ENCODE data around the gene RGS19.

Gene RGS19

DNA sequence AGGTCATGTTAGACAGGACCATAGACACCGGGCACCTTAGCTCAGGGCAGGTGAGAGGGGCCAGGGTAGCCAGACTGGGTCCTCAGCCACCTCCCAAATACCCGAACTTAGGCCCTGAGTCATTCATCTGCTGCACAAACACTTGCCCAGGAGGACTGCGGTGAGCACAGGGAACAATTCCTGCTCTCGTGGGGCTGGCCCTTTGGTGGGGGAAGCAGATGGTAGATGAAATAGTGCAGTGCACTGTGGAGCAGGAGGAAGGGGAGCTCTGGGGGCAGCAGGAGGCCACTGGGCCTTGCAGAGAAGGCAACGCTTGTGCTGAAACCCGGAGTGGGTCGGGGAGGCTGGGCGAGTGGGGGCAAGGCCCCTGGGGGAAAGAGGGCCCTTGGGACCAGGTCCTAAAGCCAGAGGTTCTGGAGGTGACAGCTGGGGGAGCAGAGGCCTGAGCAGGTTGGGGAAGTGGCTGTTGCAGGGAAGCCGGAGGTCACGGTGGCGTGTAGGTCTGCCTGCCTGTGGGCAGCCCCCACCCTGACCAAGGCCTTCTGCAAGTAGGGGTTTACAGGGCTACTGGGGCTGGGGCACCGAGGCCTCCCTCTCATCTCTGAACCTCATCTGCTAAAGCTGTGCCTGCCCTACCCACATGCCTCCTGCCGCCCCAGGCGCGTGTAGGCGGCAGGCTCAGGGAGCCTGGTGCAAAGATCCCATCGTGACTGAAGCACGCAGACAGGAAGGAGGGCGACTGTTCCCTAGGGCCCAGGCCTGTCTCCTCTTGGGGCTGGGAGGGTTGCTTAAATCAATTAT, 32.7 kb upstream of the RGS19 start:
- H3K27me3 Mint-ChIP-seq: no peaks in the 10 kb centered on the region
- H3K4me1 Mint-ChIP-seq: peaks cover 4% of the 10 kb centered on the region
- no peak overlapping the region for H3K4me3 Mint-ChIP-seq
- H3K36me3 Mint-ChIP-seq: no peaks in the 10 kb centered on the region
- no peaks in the 10 kb centered on the region for H3K9me3 Mint-ChIP-seq
- H3K27ac Mint-ChIP-seq: no peak overlapping the region

DNA sequence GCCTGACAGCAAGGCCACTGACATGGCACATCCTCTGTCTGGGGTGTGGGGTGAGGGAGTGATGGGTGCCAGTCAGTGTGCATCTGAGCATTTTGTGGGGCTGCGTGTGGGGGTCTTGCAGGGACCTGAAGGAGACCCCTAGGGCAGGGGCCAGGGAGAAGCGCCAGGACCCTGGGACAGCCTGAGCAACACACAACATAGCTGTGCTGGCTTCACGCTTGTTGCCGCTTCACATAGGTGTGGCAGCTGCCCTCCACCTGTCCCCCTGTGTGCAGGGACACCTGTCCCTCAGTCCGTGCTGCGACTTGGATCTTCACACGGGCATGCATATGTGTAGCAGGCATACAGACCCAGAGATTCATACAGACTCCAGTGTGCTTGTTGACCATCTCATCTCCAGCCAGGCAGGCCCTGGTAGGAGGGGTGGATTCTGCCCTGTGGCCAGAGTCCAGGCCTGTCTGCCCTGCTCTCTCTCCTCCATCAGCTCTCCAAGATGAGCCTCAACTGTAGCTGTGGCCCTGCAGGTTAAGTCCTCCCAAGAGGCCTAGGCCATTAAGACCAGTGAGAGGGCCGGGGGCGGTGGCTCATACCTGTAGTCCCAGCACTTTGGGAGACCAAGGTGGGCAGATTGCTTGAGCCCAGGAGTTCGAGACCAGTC, 31.2 kb upstream of the RGS19 start:
- peaks cover 11% of the 10 kb centered on the region for H3K4me1 Mint-ChIP-seq
- H3K4me3 Mint-ChIP-seq: no peak overlapping the region
- no peak overlapping the region for H3K27ac Mint-ChIP-seq
- H3K27me3 Mint-ChIP-seq: no peaks in the 10 kb centered on the region
- no peaks in the 10 kb centered on the region for H3K36me3 Mint-ChIP-seq
- H3K9me3 Mint-ChIP-seq: no peaks in the 10 kb centered on the region

DNA sequence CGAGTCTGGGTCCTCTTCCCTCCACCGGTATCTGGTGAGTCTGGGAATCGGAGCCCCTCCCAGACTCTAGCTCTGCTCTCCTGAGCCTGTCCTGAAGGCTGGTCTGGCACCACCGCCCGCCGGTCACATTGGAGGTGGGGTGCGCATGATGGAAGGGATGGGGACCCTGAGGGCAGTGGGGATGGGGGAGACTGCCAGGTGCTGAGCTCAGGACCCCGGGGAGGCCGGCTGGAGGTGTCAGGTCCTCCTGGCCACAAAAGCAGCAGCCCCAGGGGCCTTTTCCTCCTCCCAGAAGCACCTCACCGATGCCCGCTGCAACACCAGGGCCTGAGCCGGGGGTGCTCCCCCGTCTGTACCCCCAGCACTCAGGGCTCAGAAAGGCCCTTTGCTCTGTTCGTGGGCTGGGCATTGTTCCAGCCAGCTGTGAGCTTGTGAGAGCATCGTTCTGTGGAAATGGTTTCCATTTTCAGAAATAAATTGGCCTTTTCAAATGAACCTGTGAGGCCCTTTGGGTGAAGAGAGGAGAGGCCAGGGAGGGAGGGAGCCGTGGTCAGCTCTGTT, 30.6 kb upstream of the RGS19 start:
- Mint-ChIP-seq H3K27me3 (no peaks in the 10 kb centered on the region), H3K9me3 (no peaks in the 10 kb centered on the region), H3K4me3 (no peak overlapping the region), H3K27ac (peak overlapping the region; percentile 23), H3K36me3 (no peaks in the 10 kb centered on the region), H3K4me1 (peaks cover 11% of the 10 kb centered on the region)

DNA sequence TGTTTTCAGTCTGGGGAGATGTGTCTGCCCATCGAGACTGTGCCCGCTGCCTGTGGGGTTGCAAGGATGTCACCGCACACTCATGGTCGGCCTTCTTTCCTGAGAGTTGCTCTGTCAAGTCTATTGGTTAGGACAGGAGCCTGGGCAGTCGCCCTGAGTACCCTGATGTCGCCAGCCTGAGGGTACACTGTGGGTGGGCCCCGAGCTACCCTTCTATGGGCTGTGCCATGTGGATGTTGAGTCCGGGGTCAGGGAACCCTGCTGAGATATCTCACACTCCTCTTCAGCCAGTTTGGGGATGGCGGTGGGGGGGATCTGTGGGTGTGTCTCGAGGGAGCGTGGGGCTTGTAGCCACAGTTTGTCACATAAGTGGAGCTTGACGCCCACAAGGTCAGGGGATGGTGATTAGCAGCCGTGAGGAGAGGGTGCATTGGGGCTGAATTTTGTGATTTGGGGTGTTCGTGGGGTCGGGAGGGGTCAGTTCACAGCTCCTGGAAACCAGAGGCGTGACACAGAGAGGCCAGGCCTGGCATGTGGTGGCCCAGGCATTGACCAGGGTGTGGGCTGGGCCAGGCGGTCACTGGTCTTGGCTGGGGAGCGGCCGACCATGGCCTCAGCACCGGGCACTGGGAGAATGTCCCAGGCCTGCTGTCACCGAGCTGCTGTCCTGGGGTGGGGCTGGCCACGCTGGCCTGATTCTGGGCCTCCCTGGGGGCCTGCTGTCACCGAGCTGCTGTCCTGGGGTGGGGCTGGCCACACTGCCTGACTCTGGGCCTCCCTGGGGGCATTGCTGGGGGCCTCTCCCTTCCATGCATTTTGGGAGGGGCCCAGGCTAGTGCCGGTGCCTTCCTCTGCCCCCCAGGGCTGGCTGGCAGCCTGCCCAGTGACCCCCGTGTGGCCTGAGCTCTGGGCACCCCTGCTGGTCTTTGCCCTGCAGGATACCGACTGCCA, 29.7 kb upstream of the RGS19 start:
- Mint-ChIP-seq H3K9me3 (no peaks in the 10 kb centered on the region), H3K27ac (peak overlapping the region; percentile 12), H3K36me3 (no peaks in the 10 kb centered on the region), H3K4me1 (peaks cover 11% of the 10 kb centered on the region), H3K27me3 (no peaks in the 10 kb centered on the region), H3K4me3 (no peak overlapping the region)

DNA sequence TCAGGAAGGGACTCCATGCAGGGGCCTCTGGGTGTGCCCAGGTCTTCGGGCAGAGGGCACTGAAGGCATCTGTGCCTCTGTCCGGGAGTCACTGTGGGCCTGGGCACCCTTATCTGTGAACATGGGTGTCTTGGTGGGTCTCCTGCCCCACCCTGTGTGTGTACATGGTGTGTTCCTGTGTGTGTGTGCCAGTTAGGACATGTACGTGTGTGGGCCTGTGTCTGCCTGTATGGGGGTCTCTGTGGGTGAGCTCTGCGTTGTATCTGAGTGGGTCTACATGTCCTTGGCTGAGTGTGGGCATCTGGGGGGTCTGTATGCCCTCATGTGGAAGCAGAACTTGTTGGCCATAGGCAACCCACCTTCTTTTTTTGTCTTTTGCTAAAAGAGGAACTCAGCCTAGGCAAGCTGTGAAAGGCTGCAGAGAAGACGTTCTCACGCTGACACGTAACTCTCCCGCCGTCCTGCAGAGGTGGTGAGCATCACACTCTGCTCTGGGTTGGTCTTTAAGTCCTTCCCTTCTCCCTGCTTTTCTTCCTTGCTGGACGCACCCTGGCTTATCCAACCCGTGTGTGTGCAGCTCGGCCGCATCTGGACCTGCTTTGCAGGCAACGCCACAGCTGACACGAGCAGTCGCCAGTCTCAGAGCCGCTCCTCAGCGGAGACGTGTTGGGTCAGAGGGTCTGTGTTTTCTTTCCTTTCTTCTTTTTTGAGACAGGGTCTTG, 28.6 kb upstream of the RGS19 start:
- no peaks in the 10 kb centered on the region for H3K36me3 Mint-ChIP-seq
- H3K4me1 Mint-ChIP-seq: peaks cover 11% of the 10 kb centered on the region
- H3K27me3 Mint-ChIP-seq: peaks cover 2% of the 10 kb centered on the region
- H3K9me3 Mint-ChIP-seq: no peaks in the 10 kb centered on the region
- H3K27ac Mint-ChIP-seq: no peak overlapping the region
- no peak overlapping the region for H3K4me3 Mint-ChIP-seq

DNA sequence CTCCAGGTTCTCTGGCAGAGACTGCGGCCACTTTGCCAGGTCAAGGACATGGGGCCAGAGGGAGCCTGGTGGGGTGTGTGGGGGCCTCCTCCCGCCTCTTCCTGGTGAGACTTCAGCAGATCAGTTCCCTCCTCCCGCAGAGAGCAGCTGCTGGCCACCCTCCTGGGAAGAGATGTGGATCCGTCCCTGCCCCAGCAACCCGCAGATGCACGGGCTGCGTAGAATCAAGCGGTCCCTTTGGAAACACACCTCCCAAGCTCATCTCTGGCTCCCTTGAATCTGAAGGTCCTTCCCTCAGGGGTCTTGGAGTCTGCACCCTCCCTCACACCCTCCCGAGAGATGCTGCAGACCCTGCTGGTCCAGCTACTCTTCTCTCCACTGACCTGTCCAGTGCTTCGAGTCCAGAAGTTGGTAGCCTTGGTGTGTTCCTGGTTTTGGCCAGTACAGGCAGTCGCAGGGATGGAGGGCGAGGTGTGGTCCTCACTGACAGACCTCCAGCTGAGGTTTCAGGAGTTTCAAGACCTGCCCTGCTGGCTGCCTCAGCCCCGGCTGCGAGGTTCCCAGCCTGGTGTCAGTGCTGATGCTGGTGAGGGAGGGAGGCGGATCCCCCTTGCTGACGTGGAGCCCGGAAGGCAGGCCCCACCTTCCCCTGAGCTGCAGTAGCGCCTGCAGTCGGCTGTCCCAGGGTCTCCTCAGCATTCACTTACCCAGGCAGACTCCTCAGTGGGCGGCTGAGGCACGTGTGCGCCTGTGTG, 27.8 kb upstream of the RGS19 start, which contains the start of gene NPBWR2:
NPBWR2 (minus strand) TSS at position 585 of the 755 bp plus-strand sequence. CDS start 734 bp downstream, outside the sequence.
- Mint-ChIP-seq H3K4me1 (peaks cover 11% of the 10 kb centered on the region), H3K36me3 (no peaks in the 10 kb centered on the region), H3K9me3 (no peaks in the 10 kb centered on the region), H3K27ac (no peak within 1 kb of the TSS), H3K27me3 (peaks cover 2% of the 10 kb centered on the region), H3K4me3 (no peak within 1 kb of the TSS)

DNA sequence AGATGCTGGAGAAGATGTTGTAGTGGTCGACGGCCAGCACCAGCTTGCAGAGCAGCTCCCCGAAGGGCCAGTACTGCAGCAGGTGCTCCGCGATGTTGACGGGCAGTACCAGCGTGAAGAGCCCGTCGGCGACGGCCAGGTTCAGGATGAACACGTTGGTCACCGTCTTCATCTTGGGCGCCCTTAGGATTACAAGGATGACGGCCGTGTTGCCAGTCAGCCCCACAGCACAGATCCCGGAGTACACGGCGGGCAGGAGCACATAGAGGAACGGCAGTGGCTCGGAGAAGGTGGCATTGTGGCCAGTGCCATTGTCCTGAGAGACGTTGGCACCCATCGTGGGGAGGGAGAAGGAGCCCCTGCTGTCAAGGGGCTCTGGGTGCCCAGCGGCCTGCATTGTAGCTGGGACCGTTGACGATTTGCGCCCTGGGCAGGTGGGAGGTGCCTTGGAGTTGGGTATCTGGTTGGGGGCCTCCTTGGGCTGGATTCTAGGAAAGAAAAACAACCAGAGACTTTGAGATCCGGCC, 27.2 kb upstream of the RGS19 start:
- Mint-ChIP-seq H3K27ac (no peak overlapping the region), H3K4me3 (no peak overlapping the region), H3K36me3 (no peaks in the 10 kb centered on the region), H3K27me3 (peaks cover 2% of the 10 kb centered on the region), H3K9me3 (no peaks in the 10 kb centered on the region), H3K4me1 (peaks cover 13% of the 10 kb centered on the region)

DNA sequence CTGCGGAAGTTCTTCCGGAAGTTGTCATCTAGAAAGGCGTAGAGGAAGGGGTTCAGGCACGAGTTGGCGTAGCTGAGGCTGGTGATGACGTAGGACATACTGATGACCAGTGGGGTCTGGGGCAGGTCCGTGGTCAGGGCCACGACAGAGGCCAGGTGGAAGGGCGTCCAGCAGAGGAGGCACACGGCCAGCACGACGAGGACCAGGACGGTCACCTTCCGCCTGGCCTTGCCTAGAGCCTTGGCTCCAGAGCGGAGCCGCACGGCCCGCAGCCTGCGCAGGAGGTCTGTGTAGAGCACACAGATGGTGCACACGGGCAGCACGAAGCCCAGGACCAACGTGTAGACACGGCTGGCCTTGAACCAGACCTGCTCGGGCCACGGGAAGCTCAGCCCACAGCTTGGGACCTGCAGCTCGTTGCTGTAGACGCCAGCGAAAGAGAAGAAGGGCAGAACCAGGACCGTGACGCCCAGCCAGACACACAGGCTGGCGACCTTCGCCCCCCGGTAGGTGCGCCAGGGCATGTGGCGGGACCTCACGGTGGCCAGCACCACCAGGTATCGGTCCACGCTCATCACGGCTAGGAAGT, 26.6 kb upstream of the RGS19 start:
- Mint-ChIP-seq H3K27me3 (peaks cover 4% of the 10 kb centered on the region), H3K9me3 (no peaks in the 10 kb centered on the region), H3K4me1 (peaks cover 18% of the 10 kb centered on the region), H3K36me3 (no peaks in the 10 kb centered on the region), H3K4me3 (no peak overlapping the region), H3K27ac (no peak overlapping the region)

DNA sequence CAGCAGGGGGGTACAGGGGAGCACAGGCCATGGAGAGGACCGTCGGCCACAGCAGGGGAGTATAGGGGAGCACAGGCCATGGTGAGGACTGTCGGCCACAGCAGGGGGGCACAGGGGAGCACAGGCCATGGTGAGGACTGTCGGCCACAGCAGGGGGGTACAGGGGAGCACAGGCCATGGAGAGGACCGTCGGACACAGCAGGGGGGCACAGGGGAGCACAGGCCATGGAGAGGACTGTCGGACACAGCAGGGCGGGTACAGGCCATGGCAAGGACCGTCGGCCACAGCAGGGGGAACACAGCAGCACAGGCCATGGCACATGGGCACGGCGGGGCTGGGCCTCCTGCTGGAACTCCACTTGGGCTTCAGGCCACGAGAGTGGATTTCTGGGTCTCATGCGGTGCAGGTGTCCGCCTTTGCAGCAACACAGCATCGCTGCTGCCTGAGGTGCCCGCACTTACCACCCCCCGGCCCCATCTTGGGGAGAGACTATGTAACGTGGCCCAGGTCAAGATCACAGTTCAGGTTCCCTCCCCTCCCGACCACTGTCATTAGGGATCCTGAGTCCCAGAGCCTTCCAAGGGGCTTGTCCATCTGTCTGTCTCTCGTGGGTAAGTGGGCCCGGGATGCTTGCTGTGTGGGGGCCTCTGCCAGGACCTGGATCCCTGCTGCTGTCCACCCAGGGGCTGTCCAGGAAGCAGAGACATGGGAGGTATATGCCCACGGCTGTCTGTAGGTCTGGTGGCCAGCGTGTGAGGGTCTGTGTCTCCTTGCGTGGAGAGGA, 25.5 kb upstream of the RGS19 start:
- Mint-ChIP-seq H3K27ac (peak overlapping the region; percentile 51), H3K4me3 (no peak overlapping the region), H3K4me1 (peaks cover 23% of the 10 kb centered on the region), H3K9me3 (no peaks in the 10 kb centered on the region), H3K36me3 (no peaks in the 10 kb centered on the region), H3K27me3 (peaks cover 4% of the 10 kb centered on the region)

DNA sequence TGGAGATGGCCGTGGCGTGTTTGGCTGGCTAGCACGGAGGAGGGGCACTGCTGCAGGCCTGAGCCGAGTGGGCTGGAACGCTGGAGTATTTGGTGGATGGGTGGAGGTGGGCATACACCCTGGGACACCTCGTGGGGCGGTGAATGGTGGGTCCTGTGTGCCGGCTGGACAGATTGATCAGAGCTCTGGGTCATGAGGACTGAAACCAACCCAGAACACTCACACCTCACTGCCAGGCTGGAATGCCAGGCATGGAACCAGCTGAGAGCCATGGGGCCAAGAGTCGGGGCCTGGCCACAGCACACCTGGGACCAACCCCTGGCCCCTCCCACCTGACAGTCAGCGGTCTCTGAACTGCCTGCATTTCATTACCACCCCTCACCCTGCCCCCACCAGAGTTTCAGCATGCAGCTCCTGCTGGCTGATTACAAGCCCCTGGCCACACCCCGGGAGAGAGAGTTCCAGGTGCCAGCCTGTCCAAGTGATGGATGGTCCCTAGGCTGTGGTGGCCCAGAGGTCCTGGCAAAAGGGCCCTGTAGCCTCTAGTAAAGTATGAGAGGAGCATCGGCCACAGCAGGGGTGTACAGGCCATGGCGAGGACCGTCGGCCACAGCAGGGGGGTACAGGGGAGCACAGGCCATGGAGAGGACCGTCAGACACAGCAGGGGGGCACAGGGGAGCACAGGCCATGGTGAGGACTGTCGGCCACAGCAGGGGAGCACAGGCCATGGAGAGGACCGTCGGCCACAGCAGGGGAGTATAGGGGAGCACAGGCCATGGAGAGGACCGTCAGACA, 24.8 kb upstream of the RGS19 start:
- Mint-ChIP-seq H3K36me3 (no peaks in the 10 kb centered on the region), H3K27me3 (peaks cover 4% of the 10 kb centered on the region), H3K4me3 (no peak overlapping the region), H3K27ac (no peak overlapping the region), H3K9me3 (no peaks in the 10 kb centered on the region), H3K4me1 (peaks cover 23% of the 10 kb centered on the region)

DNA sequence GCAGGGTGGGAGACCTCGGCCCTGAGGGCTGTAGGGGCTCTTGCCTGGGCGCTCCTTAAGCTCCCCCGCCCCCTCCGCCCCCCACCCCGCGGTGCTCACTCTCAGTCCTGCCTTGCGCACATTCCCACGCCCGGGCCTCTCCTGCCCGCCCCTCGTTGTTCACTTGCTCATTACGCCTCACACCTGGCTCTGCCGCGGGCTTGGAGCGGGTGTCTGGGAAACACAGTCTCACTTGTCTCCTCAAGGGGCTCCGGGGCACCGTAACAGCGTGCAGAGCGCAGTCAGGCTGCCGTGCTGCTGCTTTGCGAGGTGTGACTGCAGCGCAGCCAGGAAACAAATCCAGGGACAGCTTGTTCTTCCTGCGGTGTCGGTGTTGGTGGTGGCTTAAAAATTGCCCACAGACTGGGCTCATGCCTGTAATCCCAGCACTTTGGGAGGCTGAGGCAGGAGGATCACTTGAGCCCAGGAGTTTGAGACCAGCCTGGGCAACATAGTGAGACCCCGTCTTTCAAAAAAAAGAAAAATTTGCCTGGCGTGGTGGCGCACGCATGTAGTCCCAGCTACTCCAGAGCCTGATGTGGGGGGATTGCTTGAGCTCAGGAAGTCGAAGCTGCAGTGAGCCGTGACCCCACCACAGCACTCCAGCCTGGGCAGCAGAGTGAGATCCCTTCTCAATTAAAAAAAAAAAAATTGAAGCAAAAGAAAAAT, 23.5 kb upstream of the RGS19 start:
- Mint-ChIP-seq H3K4me1 (peaks cover 19% of the 10 kb centered on the region), H3K27me3 (peaks cover 4% of the 10 kb centered on the region), H3K27ac (no peak overlapping the region), H3K36me3 (no peaks in the 10 kb centered on the region), H3K4me3 (peak overlapping the region; percentile 66), H3K9me3 (no peaks in the 10 kb centered on the region)

All from activated naive CD4-positive, alpha-beta T cell treated with anti-CD3 and anti-CD28 coated beads, Interleukin-2, amount 50 U/mL, for 24 hours (primary cell).